SIG-M5 treated with dmso at 0.1 percent for 504 hours (cell line): ENCODE measurements around the gene ADGRG6.

Experiments
- DNase-seq: peaks from one replicate; lab custom pipeline; 2025; ENCODE audit not compliant: unreplicated experiment; lab: John Stamatoyannopoulos, UW

ADGRG6 gene

DNA sequence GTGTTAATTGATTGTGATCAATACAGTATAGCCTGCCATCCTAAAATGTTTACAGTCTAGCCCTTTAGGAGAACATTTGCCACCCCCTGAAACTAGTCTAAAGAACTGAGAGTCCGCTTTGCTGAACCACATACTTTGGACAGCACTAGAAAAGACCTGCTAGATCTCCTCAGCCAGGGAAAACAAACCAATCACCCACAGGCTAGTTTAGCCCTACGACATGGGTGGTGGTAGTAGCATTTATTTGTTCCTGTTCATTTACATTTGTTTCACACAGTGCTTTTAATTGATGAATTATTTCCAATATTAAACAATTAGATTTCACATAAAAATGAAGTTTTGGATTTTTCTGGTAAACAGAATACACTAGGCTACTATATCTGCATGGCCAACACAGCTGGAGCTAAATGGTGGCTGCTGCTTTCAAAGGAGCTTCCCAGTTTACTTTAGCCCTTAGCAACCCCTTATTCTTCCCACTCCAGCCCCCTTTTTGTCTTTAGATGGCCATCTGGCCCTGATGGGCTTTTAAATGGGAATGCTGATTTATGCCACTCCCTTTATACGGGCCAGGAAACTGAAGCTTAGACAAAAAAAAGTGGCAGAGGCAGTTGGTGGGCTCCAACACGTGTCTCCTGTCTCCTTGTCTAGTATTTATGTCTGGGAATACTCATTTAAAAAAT, 72.4 kb downstream of the ADGRG6 start:
- no peak for DNase-seq

DNA sequence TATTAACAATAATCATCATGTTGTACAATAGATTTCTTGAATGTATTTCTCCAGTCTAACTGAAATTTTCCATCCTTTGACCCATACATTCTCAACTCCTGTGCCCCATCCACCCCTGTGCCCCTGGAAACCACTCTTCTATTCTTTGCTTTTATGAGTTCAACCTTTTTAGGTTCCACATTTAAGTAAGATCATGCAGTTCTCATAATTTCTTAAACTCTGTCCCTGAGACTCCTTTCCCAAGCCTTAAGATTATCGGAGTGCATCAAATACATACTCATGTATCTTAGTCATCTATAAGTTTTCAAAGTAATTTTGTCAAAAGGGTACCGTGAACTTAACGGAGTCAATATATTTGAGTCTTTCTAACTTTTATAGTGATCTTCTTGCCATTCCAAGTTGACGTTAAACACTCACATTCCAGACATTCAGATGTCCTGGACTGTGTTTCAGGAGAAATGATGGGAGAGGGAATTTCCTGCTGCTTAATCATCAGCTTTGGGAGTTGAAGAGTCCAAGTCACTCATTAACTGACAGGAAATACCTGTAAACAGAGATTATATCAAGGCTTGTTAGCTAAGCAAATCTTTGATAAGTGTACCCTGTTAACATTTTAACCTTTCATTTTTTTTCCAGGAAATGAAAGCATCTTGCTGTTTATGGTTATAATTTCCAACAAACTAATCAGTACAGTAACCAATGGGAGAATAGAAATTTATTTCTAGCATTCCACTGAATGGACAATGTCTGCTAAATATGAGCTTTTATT, 73.3 kb downstream of the ADGRG6 start:
- no peak for DNase-seq

DNA sequence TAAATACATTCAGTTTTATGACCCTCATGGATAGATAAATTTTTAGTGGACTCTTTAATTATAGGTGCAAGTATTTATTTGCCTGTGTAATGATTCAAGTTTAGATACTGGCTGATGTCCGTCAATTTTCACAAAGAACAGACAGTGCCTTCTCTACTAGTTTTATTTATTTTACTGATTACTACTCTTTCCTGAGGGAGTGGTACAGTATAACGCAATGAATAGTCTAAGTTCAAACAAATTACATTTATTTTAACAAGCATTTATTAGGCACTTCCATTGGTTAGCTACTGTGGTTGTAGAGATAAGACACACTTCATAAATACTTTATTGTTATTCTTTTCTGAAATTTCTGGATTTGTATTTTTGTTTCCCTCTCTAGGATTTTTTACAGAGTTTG, 74.3 kb downstream of the ADGRG6 start:
- DNase-seq = no peak

DNA sequence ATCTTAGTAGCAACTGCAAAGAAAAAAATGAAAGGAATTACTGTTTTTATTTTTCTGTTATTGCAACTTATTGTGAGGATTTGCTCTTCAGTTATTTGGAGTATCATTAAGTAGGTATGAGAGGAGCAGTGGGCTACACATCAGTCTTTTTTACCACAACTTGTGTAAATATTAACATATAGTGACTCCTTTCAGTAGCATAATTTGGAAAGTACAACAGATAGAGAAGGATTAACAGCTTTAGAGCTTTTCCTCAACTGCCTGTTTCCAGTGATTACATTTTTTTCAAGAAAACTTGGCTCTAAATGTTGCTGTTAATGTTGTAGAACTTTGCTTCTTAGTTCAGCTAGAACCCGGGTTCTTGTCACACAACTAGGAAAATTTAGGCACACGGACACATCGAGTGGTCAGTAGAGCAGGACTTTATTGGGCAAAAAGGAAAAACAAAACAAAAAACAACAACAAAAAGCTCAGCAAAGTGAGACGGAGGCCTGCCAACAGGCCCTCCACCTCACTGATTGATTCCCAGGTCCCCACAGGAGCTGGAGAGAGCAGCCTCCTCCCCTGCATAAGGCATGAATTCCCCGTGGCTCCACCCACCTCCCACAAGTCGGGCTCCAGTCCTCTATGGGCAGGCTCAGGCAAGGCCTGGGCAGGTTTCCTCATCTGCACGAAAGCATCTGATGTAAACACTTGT, 75.1 kb downstream of the ADGRG6 start:
- no peak for DNase-seq

DNA sequence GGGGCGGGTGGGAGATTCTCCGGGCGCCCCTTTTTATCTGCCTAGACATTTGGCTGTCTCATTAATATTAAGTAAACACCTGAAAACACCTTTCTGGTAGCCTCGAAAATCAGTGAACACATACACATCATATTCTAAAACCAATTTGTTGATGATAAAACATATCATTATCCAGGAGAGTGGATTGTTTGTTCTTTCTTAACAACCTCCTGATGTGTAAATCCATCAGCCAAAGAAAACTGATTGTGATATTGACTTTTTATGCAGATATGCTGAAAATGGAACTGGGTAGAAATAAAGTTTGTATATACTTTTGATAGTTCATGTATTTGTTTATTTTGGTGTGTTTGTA, 75.7 kb downstream of the ADGRG6 start:
- no peak for DNase-seq

DNA sequence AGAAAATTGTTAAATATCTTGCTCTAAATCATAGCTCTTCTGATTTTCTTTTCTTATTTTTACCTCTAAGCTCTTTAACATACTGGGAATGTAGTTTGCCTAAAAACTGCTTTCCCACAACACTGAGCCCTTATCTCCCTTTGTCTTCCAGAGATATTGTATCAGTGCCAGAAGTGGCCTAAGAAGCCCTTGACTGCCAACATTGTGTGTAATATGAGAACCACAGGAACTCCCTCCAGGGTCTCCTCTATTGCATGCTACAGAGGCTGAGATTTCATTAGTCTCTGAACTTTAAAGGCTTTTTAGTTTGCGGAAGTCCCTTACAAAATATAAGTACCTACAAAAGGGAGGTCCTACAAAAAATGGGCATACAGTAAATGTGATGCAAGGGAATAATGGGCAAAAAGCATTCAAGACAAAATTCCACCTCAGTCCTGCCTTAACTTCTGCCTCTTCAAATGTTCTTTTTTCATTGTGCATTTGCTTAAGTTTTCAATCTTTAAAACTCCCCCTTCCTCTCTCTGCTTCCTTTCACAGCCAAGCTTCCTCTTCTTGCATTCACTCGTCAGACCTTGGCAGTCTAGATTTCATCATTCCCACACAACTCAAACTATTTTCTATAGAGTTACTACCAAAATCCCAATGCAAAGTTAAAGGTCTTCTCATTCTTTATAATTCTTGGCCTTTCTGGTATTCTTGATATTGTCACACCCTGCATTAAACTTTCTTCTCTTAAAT, 76.5 kb downstream of the ADGRG6 start:
- peak; percentile 50 for DNase-seq

DNA sequence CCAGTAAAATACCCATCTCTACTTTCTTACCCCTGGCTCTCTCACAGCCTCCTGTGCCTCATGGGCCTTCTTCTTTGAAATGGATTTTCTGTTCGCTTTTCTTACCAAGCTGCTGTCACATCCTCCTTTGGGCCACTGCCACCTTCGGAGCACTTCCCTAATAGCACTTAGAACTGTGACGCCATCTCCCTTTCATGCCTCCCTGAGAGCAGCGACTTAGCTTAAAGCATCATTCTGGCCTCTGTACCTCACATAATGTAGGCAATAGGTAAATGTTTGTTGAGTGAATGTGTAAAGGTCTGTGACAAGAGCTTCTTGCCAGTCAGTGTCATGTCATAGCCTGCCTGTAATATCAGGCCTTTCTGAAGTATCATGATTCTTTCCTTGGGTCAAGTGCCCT, 78.8 kb downstream of the ADGRG6 start:
- peak; percentile 28 for DNase-seq

DNA sequence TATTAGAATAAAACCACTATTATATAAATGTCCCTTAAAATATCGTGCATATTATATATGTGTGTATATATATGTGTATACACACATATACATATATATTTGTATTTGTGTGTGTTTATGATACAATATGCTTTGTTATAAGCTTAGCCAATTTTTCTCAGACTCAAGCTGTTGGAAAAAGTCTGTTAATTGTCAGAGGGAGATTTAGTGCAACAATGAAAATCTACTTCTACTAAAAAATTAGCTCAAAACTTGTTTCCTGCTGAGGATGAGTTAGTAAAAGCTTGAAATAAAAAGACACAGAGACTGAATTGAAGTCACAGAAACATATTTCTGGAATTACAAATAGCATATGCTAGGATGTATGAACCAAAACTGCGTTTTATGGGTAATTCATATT, 79.4 kb downstream of the ADGRG6 start:
- no peak for DNase-seq

DNA sequence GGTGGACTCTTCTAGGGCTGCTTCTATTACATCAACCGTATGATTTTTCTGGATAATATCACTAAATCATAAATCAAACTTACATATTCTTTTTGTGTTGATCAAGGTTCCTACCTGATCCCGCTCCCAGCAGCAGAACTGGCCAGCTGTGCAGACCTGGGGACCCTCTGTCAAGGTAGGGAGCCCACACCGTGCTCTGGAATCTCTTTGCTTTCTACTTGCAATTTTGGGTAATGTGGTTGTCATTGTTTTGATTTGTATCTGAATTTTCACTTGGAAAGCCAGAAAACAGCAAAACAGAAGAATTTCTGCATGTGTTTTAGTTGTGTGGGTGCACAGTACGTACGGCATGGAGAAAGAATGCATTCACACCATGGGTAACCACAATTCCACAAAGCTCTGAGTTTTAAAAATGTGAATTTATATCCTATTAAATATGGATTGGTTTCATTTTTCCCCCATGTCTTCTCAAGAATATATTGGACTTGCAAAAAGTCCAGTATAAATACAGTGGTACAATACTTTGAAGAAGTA, 80.1 kb downstream of the ADGRG6 start:
- no peak for DNase-seq

DNA sequence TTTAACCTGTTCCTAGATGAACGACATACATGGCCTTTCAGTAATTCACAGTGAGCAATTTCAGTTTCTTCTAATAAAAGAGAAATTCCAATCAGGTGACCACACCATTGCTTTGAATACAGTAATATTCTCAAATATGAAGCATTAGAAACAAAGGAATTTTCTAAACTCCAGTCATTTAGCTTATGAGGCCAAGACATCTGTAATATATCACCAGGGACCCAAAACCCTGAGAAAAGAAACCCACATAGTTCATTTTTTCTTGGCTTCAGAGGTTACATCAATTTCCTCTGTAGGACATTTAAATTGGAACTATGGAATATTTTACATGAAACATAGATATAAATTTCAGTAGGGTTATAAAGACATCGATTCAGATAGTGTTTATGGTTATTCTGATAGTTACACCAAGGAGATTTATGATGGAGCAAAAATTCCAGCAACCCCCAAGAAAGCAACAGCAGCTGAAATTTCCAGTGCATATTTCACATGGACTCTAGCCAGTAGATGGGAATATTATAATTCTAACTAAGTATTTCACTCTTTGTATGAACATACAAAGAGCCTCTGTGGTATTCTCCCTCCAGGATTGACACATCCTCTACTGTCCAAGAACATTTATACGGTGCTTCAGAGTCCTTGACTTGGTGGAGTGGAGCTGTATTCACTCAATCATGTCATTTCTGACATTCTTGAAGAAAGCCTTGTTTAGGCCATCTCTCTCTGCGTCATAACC, 82.9 kb downstream of the ADGRG6 start:
- DNase-seq = no peak

DNA sequence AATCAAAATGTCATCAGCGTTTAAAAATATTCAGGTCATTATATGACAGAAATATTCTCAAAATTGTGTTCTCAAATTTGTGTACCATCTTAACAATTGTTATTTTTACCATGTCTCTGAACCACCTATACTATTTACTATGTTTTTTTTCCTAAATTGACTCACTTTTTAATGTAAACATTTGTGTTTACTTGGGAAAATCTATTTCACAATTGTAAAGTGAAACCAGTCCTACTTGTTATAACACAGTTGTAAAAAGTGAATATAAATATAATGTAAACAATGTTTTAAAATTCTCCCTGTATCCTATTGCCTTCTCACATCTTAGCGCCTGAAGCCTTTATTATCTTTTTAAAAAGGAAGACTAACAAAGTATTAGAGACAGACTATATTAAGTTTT, 83.5 kb downstream of the ADGRG6 start:
- peak; percentile 7 for DNase-seq

DNA sequence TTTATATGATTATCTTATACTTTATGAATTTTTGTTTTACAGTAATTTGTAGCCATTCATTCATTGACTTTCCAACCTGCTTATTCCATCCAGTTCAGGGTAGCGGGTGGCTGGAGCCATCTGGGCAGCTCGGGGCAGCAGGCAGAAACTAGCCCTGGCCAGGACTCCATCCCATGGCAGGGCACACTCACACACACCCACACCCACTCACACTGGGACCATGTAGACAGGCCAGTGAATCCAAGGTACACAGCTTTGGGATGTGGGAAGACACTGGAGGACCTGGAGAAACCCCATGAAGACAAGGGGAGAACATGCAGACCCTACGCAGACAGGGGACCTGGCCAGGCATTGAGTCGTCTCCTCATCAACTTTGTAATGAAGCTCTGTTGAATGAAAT, 84.8 kb downstream of the ADGRG6 start:
- no peak for DNase-seq

DNA sequence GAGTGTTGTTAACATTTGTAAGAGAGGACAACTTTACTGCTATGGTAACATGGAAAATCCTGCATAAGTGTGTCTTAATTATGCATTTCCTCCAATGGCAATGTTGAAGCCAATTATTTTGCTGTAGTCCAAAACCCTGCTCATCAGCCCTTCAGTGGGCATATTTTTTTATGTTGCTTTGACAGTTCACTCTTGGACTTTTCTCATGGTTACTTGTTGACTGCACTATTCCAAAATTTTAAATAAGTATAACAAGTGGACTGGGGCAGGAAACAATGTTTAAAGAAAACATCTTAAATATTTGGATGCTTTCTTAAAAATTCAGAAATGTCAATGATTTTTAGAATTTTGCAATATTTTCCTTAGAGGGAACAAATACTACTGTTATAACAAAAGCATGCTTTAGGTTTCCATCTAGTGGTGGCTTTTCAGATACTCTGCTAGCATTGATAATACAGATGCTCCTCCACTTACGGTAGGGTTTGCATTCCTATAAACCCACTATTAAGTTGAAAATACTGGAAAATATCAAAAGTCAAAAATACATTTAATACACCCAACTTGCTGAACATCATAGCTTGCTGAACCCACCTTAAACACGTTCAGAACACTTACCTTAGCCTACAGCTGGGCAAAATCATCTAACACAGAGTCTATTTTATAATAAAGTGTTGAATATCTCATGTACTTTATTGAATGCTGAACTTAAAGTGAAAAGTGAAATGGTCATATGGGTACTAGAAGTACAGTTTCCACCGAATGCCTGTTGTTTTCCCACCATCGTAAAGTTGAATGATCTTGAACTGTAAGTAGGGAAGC, 86.4 kb downstream of the ADGRG6 start:
- DNase-seq = peak; percentile 52

DNA sequence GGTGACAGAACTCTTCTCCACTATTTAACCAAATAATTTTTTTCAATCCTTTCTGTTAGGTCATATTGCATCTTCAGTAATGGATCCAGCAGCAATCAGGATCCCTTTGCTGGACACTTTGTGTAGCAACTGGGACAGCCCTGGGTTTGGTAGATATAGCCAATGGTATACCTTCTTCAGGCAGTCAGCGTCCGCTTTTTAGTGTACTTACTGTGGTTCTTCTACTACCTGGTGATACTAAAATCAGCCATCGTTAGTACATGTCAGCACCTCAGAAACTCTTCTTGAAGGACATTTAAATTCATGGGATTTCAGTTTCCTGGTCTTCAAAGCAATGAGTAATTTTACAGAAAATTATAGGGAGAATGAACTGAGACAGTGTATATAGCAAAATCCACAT, 93.5 kb downstream of the ADGRG6 start:
- no peak for DNase-seq

DNA sequence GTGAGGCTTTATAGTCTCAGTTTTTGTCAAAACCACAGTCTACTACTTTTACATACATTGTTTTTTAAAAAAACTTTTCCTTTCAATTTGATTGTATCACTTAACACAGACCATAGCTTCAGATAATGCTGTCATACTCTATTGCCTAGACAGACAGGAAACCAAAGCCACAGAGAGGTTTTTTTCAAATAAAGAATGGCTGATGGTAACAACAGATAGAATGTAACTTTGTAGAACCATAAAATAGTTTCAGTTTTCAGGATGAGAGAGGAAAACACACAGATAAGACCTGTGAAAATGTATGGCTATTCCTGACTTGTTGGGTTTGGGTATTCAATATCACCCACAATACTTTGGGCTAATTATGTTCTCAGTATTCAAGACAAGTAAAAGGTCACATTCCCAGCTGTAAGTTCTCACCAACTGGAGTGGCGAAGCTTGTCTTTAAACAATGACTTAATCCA, 94.0 kb downstream of the ADGRG6 start:
- DNase-seq = no peak

DNA sequence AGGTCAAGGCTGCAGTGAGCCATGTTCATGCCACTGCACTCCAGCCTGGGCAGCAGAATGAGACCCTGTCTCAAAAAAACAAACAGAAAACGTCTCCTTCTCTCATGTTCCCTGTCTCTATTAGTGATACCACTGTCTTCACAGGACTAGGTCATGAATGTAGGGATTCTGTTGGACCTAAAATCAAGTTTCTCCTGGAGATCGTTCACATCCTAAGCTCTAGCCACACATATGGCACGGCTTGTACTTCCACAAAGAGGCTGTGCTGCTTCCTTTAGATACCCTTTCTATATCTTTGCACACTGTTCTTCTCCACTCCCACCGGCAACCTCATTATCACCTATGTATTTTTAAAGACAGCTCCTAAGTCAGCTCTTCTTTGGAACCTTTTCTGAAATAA, 96.5 kb downstream of the ADGRG6 start:
- no peak for DNase-seq

DNA sequence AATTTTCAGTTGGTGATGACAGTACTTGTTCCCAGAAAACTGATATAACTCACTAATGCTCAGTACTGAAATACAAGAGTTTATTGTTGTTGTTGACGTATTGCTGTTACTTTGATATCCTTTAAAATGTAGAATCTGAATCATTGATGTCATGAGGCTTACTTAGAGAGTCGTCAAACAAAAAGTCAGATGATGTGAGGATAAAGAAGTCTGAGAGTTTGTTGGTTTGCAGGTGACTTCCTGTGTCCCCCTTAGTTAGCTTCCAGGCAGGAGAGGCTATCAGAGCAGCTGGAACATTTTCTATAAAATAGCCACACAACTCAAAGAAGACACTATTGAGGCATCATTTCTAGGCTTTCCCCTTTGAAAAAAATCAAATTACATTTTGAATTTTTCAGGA, 97.9 kb downstream of the ADGRG6 start:
- DNase-seq = no peak

DNA sequence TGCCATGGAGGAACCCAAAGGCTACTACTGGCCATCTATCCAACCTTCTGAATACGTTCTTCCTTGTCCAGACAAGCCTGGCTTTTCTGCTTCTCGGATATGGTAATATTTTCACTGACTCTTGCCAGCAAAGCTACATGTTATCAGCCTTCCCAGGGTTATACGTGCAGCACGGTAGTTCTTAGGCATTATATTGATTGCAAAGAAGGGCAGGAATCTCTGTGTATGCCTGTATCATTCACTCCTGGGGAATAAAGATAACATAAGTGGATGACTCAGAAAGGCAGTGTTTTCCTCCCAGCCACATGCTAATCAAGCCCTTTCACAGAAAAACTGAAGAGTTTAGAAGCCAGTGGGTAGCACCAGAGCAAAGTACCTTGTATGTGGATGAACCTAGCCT, 98.7 kb downstream of the ADGRG6 start:
- DNase-seq = no peak

DNA sequence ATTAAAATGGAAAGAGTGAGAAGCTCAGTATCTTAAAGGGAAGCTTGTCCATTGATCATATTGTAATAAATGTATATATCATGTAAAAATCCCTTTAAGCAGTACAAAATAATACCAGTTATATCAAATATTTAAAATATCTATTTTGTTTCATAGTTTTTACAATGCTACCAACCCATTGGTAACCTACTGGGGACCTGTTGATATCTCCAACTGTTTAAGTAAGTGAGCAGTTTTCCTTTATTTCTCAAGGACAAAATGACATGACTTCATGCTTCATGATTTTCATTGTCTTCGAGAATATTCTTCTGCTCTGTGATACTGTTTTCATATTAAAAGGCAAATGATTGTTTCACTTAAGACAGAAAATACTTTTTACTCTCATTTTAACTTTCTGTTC, 100.0 kb downstream of the ADGRG6 start:
- DNase-seq = no peak

DNA sequence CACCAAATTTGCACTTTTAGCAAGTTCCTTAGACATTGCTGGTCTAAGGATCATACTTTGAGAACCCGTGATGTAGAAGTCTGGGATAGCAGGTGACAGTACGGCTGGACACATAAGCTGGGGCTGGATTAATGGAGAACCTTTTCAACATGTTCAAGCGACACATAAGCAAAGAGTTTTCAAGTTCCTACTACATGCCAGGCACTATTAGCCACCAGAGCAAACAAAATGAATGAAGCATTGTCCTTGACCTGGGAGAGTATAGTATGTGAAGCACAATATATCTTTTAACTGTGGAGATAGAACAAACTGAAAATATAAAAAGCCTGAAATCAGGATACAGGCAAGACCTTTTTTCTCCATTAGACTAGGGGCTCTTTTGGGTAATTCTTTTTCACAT, 102.9 kb downstream of the ADGRG6 start:
- no peak for DNase-seq
